Lung (tissue), 12 donors: Measurements from ENCODE around the gene TNFSF9. TPM values are rescaled to one million over a fixed set of nuclear protein-coding genes. Genes with fewer than 3 reads are reported as not detected.

Experiments
- ATAC-seq: fragments of 200-7000 bp; cut with Tn5 transposase; one replicate; pipeline ENCODE4 v1.9.1; 2020; ENCODE audit warnings: moderate number of reproducible peaks; ENCODE audit not compliant: insufficient read depth, low FRiP score
- DNase-seq, 3 donors: peaks; one replicate each; pipeline ENCODE4 v3.0.0-alpha.2; 2013 to 2017
- H3K27ac ChIP-seq, 2 donors: one replicate each; pipeline ENCODE4 v1.5.1; 2013; ENCODE audit warnings: mild to moderate bottlenecking in 2 of 2, moderate library complexity in 2 of 2, control low read depth in 1 of 2, inconsistent platforms in 1 of 2, low read depth in 1 of 2, low read length in 1 of 2
- H3K27me3 ChIP-seq, 3 donors: one replicate each; pipeline ENCODE4 v1.5.1; 2013; ENCODE audit warnings: low read length in 2 of 3; ENCODE audit not compliant: control insufficient read depth in 3 of 3, insufficient read depth in 3 of 3
- H3K36me3 ChIP-seq, 4 donors: one replicate each; pipeline ENCODE4 v1.5.1; 2013; ENCODE audit warnings: low read length in 4 of 4, mild to moderate bottlenecking in 1 of 4, moderate library complexity in 1 of 4; ENCODE audit not compliant: control insufficient read depth in 4 of 4, insufficient read depth in 4 of 4
- H3K4me1 ChIP-seq, 5 donors: one replicate each; pipeline ENCODE4 v1.5.1; 2013; ENCODE audit warnings: low read length in 5 of 5, mild to moderate bottlenecking in 2 of 5, moderate library complexity in 1 of 5; ENCODE audit not compliant: control insufficient read depth in 5 of 5, insufficient read depth in 5 of 5
- H3K4me3 ChIP-seq: one replicate; pipeline ENCODE4 v1.5.1; 2013; ENCODE audit warnings: mild to moderate bottlenecking, control low read depth, moderate library complexity
- H3K9ac ChIP-seq, 2 donors: one replicate each; pipeline ENCODE4 v1.5.1; 2013; ENCODE audit warnings: low read length in 2 of 2, control low read depth in 1 of 2; ENCODE audit not compliant: insufficient read depth in 1 of 2
- H3K9me3 ChIP-seq, 4 donors: one replicate each; pipeline ENCODE4 v1.5.1; 2013; ENCODE audit warnings: low read length in 3 of 4, mild to moderate bottlenecking in 1 of 4, moderate library complexity in 1 of 4; ENCODE audit not compliant: control insufficient read depth in 4 of 4, insufficient read depth in 3 of 4
- WGBS, 2 donors: extraction: QIAGEN DNeasy Blood & Tissue Kit; methylation state at CpG; one replicate each; pipeline ENCODE4 v1.1.7; 2013; 5-methylcytosine and 5-hydroxymethylcytosine counted together
- polyA plus RNA-seq, 2 donors: library from polyadenylated mRNA; stranded (reverse); fragments of 200-250 nt; gene quantifications; one replicate each; pipeline ENCODE4 v1.2.1, GENCODE V29; 2013
- total RNA-seq, 2 donors: library from RNA; depleted of rRNA in 1 of 2; stranded (reverse); fragments of >200 nt in 1 of 2; gene quantifications; one replicate each; pipeline ENCODE4 v1.2.1, GENCODE V29; 2014 to 2021
- TF ChIP-seq, protein P1 (sequence below): IDR thresholded peaks from 2 replicates; pipeline ENCODE4 v1.5.1; 2012; ENCODE audit warnings: mild to moderate bottlenecking; ENCODE audit errors: control extremely low read depth, extremely low read depth
- donor health status: control.
- donor health status: control.
- donor health status: Bipolar disorder and iron deficiency.
- donor health status: healthy.
- donor health status: DM: yes; HTN: yes; CAD: no.

Gene TNFSF9
- total and polyA plus RNA-seq, 4 donors = 1.00 to 10.1 (median 5.9) TPM

DNA sequence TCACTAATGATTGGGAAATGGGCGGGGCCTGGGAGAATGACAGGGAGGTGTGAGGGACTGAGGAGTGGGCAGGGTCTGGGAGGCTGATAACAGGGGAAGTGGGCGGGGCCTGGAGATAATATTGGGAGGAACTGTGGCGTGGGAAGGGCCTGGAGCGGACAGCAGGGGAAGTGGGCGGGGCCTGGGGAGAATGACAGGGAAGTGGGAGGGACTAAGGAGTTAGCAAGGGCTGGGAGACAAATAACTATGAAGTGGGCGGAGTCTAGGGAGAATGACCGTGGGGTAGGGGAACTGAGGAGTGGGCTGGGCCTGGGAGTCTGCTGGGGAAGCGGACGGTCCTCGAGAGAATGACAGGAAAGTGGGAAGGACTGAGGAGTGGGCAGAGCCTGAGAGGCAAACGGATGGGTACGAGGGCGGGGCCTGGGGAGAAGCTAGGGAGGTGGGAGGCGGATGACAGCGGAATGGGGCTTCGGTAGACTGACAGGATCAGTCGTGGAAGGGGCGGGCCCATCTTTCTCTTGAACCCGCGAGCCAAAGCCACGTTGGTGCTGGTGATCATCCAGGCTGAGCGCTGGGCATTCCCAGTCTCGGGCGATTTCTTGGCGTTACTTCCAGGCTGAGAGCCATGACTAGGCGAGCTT is 14.7 kb upstream of the TNFSF9 start:
- peak overlapping the region; percentile 54 for H3K4me3 ChIP-seq
- H3K9me3 ChIP-seq = no peaks in the 10 kb centered on the region
- peak overlapping the region in 1 of 2 donors; percentile 83 for H3K27ac ChIP-seq
- peak; percentile 93 to 95 (median 94) for DNase-seq
- TF ChIP-seq, protein P1, sequence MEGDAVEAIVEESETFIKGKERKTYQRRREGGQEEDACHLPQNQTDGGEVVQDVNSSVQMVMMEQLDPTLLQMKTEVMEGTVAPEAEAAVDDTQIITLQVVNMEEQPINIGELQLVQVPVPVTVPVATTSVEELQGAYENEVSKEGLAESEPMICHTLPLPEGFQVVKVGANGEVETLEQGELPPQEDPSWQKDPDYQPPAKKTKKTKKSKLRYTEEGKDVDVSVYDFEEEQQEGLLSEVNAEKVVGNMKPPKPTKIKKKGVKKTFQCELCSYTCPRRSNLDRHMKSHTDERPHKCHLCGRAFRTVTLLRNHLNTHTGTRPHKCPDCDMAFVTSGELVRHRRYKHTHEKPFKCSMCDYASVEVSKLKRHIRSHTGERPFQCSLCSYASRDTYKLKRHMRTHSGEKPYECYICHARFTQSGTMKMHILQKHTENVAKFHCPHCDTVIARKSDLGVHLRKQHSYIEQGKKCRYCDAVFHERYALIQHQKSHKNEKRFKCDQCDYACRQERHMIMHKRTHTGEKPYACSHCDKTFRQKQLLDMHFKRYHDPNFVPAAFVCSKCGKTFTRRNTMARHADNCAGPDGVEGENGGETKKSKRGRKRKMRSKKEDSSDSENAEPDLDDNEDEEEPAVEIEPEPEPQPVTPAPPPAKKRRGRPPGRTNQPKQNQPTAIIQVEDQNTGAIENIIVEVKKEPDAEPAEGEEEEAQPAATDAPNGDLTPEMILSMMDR = no peak
- no peaks in the 10 kb centered on the region for H3K27me3 ChIP-seq
- H3K9ac ChIP-seq = peak overlapping the region in 1 of 2 donors; percentile 53
- WGBS, 2 donors = 0 to 1% methylated on average over 24 to 26 of the region's 26 CpGs
- H3K36me3 ChIP-seq = no peaks in the 10 kb centered on the region
- peaks cover 0 to 8% (median 2%) of the 10 kb centered on the region in 5 donors for H3K4me1 ChIP-seq
- ATAC-seq = peak; percentile 87

DNA sequence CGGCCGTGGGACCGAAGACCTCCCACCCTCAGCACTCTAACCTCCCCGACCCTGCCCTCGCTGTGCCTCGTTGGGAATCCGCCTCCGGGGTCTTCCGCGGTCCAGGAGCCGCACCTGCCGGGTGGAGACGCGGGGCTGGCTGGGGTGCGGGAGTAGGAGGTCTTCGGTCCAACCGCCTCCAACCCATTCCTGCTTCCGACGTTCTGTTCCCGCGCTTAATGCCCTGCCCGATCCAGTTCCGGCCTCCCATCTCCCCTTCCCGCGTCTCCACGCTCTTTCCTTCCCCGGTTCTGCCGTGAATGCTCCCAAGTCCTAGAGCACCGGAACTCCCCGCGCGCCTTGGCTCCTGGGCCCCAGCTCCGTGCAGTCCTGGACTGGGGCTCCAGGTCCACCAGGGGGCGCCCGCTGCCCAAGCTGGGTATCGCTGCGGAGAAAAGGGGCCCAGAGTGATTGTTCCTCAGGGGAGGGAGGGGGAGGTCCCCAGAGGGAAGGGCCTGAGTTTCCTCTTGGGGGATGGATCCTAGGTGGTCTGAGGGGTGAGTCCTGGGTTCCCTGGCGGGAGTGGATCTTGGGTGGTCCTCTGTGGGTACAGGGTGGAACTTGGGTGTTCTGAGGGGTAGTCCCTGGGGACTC is 14.1 kb upstream of the TNFSF9 start:
- Histone ChIP-seq H3K36me3 (no peaks in the 10 kb centered on the region), H3K4me1 (peaks cover 0 to 8% (median 2%) of the 10 kb centered on the region in 5 donors), H3K27ac (peak overlapping the region in 1 of 2 donors; percentile 83), H3K9ac (peak overlapping the region in 1 of 2 donors; percentile 53), H3K4me3 (peak overlapping the region; percentile 54), H3K27me3 (no peaks in the 10 kb centered on the region), H3K9me3 (no peaks in the 10 kb centered on the region)
- ATAC-seq (peak; percentile 85), DNase-seq (peak; percentile 91 to 93 (median 91))
- TF ChIP-seq, protein P1 = peak; percentile 96
- 0 to 1% methylated on average over 38 of the region's 38 CpGs for WGBS, 2 donors

DNA sequence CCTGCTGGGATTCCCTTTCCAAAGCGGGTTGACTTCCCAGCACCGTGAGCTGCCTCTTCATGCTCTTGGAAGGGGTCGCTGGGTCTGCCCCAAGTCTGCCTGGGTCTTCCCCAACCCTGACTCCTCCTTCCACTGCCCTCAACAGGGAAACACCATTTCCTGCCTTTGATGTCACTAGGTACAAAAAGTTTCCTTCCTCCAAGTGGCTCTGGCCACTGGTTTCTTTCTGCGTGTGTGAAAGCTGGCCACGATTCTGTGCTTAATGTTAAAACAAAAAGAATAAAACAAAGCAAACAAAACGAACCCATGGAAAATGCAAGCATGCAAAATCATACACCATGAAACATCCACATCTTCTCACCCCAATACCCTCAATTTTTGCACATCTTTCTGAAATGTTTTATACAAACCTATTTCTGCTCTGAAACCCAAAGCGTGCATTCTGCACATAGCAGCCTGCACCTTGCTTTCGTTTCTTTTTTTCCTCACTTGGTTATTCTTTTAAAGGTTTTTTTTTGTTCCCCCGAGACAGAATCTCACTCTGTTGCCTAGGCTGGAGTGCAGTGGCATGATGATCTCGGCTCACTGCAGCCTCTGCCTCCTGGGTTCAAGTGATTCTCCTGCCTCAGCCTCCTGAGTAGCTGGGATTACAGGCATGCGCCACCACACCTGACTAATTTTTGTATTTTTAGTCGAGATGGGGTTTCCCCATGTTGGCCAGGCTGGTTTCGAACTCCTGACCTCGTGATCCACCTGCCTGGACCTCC is 12.5 kb upstream of the TNFSF9 start:
- H3K9me3 ChIP-seq = no peaks in the 10 kb centered on the region
- H3K4me3 ChIP-seq = no peak overlapping the region
- WGBS, 2 donors = 36 to 40% methylated on average over 14 of the region's 14 CpGs
- no peaks in the 10 kb centered on the region for H3K36me3 ChIP-seq
- H3K27me3 ChIP-seq = no peaks in the 10 kb centered on the region
- TF ChIP-seq, protein P1 = no peak
- H3K9ac ChIP-seq = no peak overlapping the region
- ATAC-seq (no peak), DNase-seq (no peak)
- peaks cover 0 to 8% (median 2%) of the 10 kb centered on the region in 5 donors for H3K4me1 ChIP-seq
- H3K27ac ChIP-seq = no peak overlapping the region
